Adrenal gland (tissue), 5 donors: ENCODE data around the gene RALGAPA2.

Experiments used
- CTCF ChIP-seq, 6 experiments: fragments of 450-650 bp in 4 of 6; fragments of 200-600 bp in 2 of 6; sonication (generic) in 1 of 6; IDR thresholded peaks; 1 replicate in 5 of 6; 2 replicates in 1 of 6; pipeline versions ENCODE4 v1.5.1 to v1.8.0; 2016 to 2021; ENCODE audit warnings: antibody characterized with exemption in 6 of 6, mild to moderate bottlenecking in 2 of 6, moderate library complexity in 1 of 6
- POLR2A ChIP-seq, 2 donors: fragments of 450-650 bp; IDR thresholded peaks; one replicate each; pipeline ENCODE4 v1.6.1; 2017; ENCODE audit warnings: antibody characterized with exemption in 2 of 2, mild to moderate bottlenecking in 2 of 2, moderate library complexity in 1 of 2
- donor health status: DM: no; HTN: no; CAD: no.

GRCh38 chr20:20611167-20611566 lies 101.3 kb downstream of the RALGAPA2 start:
- TF ChIP-seq CTCF (IDR thresholded peaks at IDR 0.05) (no peak), POLR2A (IDR thresholded peaks at IDR 0.05) (no peak)
